CD14-positive monocyte (primary cell): ENCODE results near the gene TNNT1. TPM values are rescaled to one million over a fixed set of nuclear protein-coding genes. Genes with fewer than 3 reads are reported as not detected.

Experiments
- DNase-seq, 3 donors: peaks; one replicate each; pipeline ENCODE4 v3.0.0-alpha.2; 2011 to 2022
- H2AFZ ChIP-seq: 2 replicates; pipeline ENCODE4 v1.6.0; 2012; ENCODE audit warnings: mild to moderate bottlenecking, low read depth, low read length, inconsistent platforms; ENCODE audit not compliant: insufficient read depth, poor library complexity, severe bottlenecking
- H3K27ac ChIP-seq, 2 donors: 1 replicate in 1 of 2; 2 replicates in 1 of 2; pipeline ENCODE4 v1.5.1; 2012 to 2013; ENCODE audit warnings: low read length in 2 of 2, control low read depth in 1 of 2, inconsistent platforms in 1 of 2, low read depth in 1 of 2, mild to moderate bottlenecking in 1 of 2
- H3K27me3 ChIP-seq, 2 donors: one replicate each; pipeline versions ENCODE4 v1.6.0 to v1.6.1; 2011 to 2013; ENCODE audit warnings: low read length in 2 of 2; ENCODE audit not compliant: control insufficient read depth in 2 of 2, insufficient read depth in 2 of 2
- H3K36me3 ChIP-seq, 2 donors: replicated peaks in 1 of 2; 1 replicate in 1 of 2; 2 replicates in 1 of 2; pipeline versions ENCODE4 v1.5.1 to v1.6.1; 2012 to 2013; ENCODE audit warnings: low read length in 2 of 2, control low read depth in 1 of 2, inconsistent platforms in 1 of 2, mild to moderate bottlenecking in 1 of 2; ENCODE audit not compliant: insufficient read depth in 2 of 2, control insufficient read depth in 1 of 2
- H3K4me1 ChIP-seq, 2 donors: 1 replicate in 1 of 2; 2 replicates in 1 of 2; pipeline versions ENCODE4 v1.5.1 to v1.6.1; 2012 to 2013; ENCODE audit warnings: low read length in 2 of 2, control low read depth in 1 of 2, inconsistent platforms in 1 of 2, mild to moderate bottlenecking in 1 of 2, moderate library complexity in 1 of 2; ENCODE audit not compliant: insufficient read depth in 2 of 2, control insufficient read depth in 1 of 2
- H3K4me2 ChIP-seq: replicated peaks from 2 replicates; pipeline ENCODE3; 2012; ENCODE audit warnings: low read length, moderate library complexity, mild to moderate bottlenecking; ENCODE audit not compliant: poor library complexity, severe bottlenecking; ENCODE audit errors: extremely low read depth
- H3K4me3 ChIP-seq, 3 experiments: fragments of 200-600 bp in 1 of 3; sonication (generic) in 1 of 3; replicated peaks in 1 of 3; 1 replicate in 2 of 3; 2 replicates in 1 of 3; pipeline ENCODE4 v1.5.1; 2011 to 2013; ENCODE audit warnings: low read length in 3 of 3, mild to moderate bottlenecking in 3 of 3, control low read depth in 2 of 3, low read depth in 2 of 3, inconsistent platforms in 1 of 3, moderate library complexity in 1 of 3
- H3K79me2 ChIP-seq: 2 replicates; pipeline ENCODE4 v1.6.0; 2012; ENCODE audit warnings: mild to moderate bottlenecking, control low read depth, inconsistent platforms, low read length, moderate library complexity; ENCODE audit not compliant: insufficient read depth
- H3K9ac ChIP-seq: 2 replicates; pipeline ENCODE4 v1.6.0; 2017; ENCODE audit warnings: low read length, mild to moderate bottlenecking; ENCODE audit not compliant: insufficient read depth, poor library complexity, severe bottlenecking
- H3K9me3 ChIP-seq, 2 donors: replicated peaks in 1 of 2; 1 replicate in 1 of 2; 2 replicates in 1 of 2; pipeline versions ENCODE4 v1.5.1 to v1.6.1; 2012 to 2013; ENCODE audit warnings: low read length in 2 of 2, control low read depth in 1 of 2; ENCODE audit not compliant: control insufficient read depth in 1 of 2, insufficient read depth in 1 of 2
- H4K20me1 ChIP-seq: 2 replicates; pipeline ENCODE4 v1.6.0; 2012; ENCODE audit warnings: mild to moderate bottlenecking, low read length, control low read depth, moderate library complexity; ENCODE audit not compliant: insufficient read depth
- H3K27ac Mint-ChIP-seq, 7 donors: one replicate each; pipeline ENCODE4 v1.8.0; 2020; ENCODE audit warnings: mild to moderate bottlenecking in 7 of 7, mixed read lengths in 7 of 7, moderate library complexity in 6 of 7, inconsistent platforms in 2 of 7
- H3K27me3 Mint-ChIP-seq, 3 donors: one replicate each; pipeline ENCODE4 v1.8.0; 2021 to 2022; ENCODE audit warnings: low read depth in 3 of 3, mild to moderate bottlenecking in 3 of 3, mixed read lengths in 3 of 3, moderate library complexity in 3 of 3, inconsistent platforms in 1 of 3
- H3K36me3 Mint-ChIP-seq, 2 donors: one replicate each; pipeline ENCODE4 v1.8.0; 2020; ENCODE audit warnings: mixed read lengths in 2 of 2, inconsistent platforms in 1 of 2, mild to moderate bottlenecking in 1 of 2
- H3K4me1 Mint-ChIP-seq: one replicate; pipeline ENCODE4 v1.8.0; 2020; ENCODE audit warnings: mild to moderate bottlenecking, mixed read lengths
- H3K4me3 Mint-ChIP-seq, 2 donors: one replicate each; pipeline ENCODE4 v1.8.0; 2020; ENCODE audit warnings: mild to moderate bottlenecking in 2 of 2, mixed read lengths in 2 of 2, moderate library complexity in 1 of 2
- H3K9me3 Mint-ChIP-seq, 7 donors: one replicate each; pipeline ENCODE4 v1.8.0; 2020 to 2022; ENCODE audit warnings: mixed read lengths in 7 of 7, mild to moderate bottlenecking in 6 of 7, moderate library complexity in 6 of 7, inconsistent platforms in 2 of 7
- WGBS: methylation state at CpG from one replicate; pipeline ENCODE4 v1.1.5; 2013; ENCODE audit warnings: missing lambda C conversion rate; ENCODE audit not compliant: insufficient coverage; 5-methylcytosine and 5-hydroxymethylcytosine counted together
- intact Hi-C, 2 donors: fragments of 100-400 bp; cut with micrococcal nuclease; formaldehyde crosslinking; loops; one replicate each; pipeline versions ENCODE4 v1.15.0 to v1.15.1; 2023
- polyA plus RNA-seq, 3 donors: library from polyadenylated mRNA; depleted of rRNA in 1 of 3; unstranded in 2 of 3; stranded (reverse) in 1 of 3; fragments of 300-500 nt in 2 of 3; fragments of >200 nt in 1 of 3; fragmentation: Illumina TruSeq in 2 of 3; gene quantifications; 1 replicate in 2 of 3; 2 replicates in 1 of 3; pipeline ENCODE4 v1.2.3, GENCODE V29; 2012 to 2021
- TF ChIP-seq, protein P1 (sequence below): fragments of 200-600 bp; IDR thresholded peaks from one replicate; pipeline ENCODE4 v1.8.0; 2022; ENCODE audit warnings: antibody characterized with exemption, mild to moderate bottlenecking

The TNNT1 gene
- polyA plus RNA-seq, 3 donors: 9.4 to 41.9 (median 9.8) TPM

DNA sequence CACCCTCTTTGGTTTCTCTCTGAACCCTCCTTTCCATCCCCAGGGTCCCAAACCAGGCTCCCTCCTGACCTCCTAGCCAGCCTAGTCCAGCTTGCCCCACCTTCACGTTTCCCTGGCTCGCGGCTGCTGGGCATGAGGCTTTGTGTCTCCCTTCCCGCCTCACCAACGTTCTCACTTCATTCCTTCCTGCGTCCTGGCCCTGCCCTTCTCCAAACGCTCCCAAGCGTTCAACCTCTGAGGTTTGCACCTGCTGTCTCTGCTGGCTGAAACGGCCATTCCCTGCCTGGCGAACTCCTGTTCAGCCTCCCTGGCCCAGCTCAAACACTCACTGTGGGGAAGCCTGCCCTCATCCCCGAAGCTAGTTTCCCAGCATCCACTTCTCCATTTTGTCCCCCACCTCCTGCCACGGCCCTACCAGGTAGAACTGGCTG lies 61.0 kb downstream of the TNNT1 start:
- Histone ChIP-seq H3K79me2 (no peaks in the 10 kb centered on the region), H3K27me3 (peaks cover 23 to 55% of the 10 kb centered on the region in 2 donors), H3K9ac (no peak overlapping the region), H3K4me1 (peaks cover 20 to 21% of the 10 kb centered on the region in 2 donors), H3K9me3 (peaks cover 0 to 11% of the 10 kb centered on the region in 2 donors), H4K20me1 (peaks cover 72% of the 10 kb centered on the region), H3K27ac (no peak overlapping the region), H3K4me3 (peak overlapping the region in 1 of 3 experiments; percentile 61), H3K4me2 (peak overlapping the region; percentile 62), H3K36me3 (peaks cover 22 to 39% of the 10 kb centered on the region in 2 donors), H2AFZ (no peak overlapping the region)
- intact Hi-C loops: loop anchor here in 1 of 2 donors (10.0 kb wide), 1 partner anchor 77 kb away; the partner anchor contains the start of gene DNAAF3
- 80% methylated on average over 12 of the region's 12 CpGs for WGBS
- Mint-ChIP-seq H3K9me3 (peaks cover 0 to 20% (median 10%) of the 10 kb centered on the region in 7 donors), H3K4me1 (peaks cover 29% of the 10 kb centered on the region), H3K4me3 (peak overlapping the region in 1 of 2 donors; percentile 91), H3K27me3 (peaks cover 51 to 62% (median 58%) of the 10 kb centered on the region in 3 donors), H3K27ac (peak overlapping the region in 2 of 7 donors; percentile 56 to 66), H3K36me3 (peaks cover 35 to 42% of the 10 kb centered on the region in 2 donors)
- TF ChIP-seq, protein P1, sequence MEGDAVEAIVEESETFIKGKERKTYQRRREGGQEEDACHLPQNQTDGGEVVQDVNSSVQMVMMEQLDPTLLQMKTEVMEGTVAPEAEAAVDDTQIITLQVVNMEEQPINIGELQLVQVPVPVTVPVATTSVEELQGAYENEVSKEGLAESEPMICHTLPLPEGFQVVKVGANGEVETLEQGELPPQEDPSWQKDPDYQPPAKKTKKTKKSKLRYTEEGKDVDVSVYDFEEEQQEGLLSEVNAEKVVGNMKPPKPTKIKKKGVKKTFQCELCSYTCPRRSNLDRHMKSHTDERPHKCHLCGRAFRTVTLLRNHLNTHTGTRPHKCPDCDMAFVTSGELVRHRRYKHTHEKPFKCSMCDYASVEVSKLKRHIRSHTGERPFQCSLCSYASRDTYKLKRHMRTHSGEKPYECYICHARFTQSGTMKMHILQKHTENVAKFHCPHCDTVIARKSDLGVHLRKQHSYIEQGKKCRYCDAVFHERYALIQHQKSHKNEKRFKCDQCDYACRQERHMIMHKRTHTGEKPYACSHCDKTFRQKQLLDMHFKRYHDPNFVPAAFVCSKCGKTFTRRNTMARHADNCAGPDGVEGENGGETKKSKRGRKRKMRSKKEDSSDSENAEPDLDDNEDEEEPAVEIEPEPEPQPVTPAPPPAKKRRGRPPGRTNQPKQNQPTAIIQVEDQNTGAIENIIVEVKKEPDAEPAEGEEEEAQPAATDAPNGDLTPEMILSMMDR: no peak
- DNase-seq: no peak

DNA sequence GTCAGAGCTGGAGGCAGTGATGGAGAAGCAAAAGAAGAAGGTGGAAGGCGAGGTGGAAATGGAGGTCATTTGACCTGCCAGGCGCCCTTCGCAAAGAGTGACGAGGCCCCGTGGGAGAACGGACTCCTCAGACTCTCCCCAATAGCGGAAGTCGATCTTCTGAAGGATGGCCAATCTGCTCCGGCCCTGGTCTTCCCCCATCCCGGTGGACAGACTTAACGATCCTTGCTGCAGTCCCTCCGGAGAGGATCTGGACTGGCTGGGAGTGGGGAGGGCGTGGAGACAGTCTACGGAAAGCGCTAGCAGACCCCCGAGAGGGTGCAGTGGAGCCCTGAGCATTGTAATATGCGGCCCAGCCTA lies 61.5 kb downstream of the TNNT1 start:
- peaks cover under 1 to 23% (median 16%) of the 10 kb centered on the region in 7 donors for H3K9me3 Mint-ChIP-seq
- H4K20me1 ChIP-seq: peaks cover 67% of the 10 kb centered on the region
- intact Hi-C loops: loop anchor here in 1 of 2 donors (10.0 kb wide), 1 partner anchor 77 kb away; the partner anchor contains the start of gene DNAAF3
- 42% methylated on average over 11 of the region's 17 CpGs for WGBS
- peaks cover 1 to 13% of the 10 kb centered on the region in 2 donors for H3K9me3 ChIP-seq
- H3K27me3 Mint-ChIP-seq: peaks cover 56 to 67% (median 64%) of the 10 kb centered on the region in 3 donors
- H3K4me2 ChIP-seq: peak overlapping the region; percentile 62
- peaks cover 37 to 41% of the 10 kb centered on the region in 2 donors for H3K36me3 Mint-ChIP-seq
- H3K4me1 Mint-ChIP-seq: peaks cover 30% of the 10 kb centered on the region
- TF ChIP-seq, protein P1: no peak
- no peaks in the 10 kb centered on the region for H3K79me2 ChIP-seq
- peaks cover 17 to 33% of the 10 kb centered on the region in 2 donors for H3K36me3 ChIP-seq
- DNase-seq: peak; percentile 31 to 58 (median 46)
- peak overlapping the region; percentile 70 to 91 for H3K4me3 Mint-ChIP-seq
- H3K27me3 ChIP-seq: peaks cover 26 to 60% of the 10 kb centered on the region in 2 donors
- no peak overlapping the region for H3K27ac ChIP-seq
- peak overlapping the region in 1 of 3 experiments; percentile 61 for H3K4me3 ChIP-seq
- no peak overlapping the region for H3K9ac ChIP-seq
- peaks cover 21 to 22% of the 10 kb centered on the region in 2 donors for H3K4me1 ChIP-seq
- peak overlapping the region in 3 of 7 donors; percentile 15 to 55 (median 35) for H3K27ac Mint-ChIP-seq
- H2AFZ ChIP-seq: no peak overlapping the region
